K562 (cell line): ENCODE measurements around the gene ICAM1. TPM values are rescaled to one million over a fixed set of nuclear protein-coding genes. Genes with fewer than 3 reads are reported as not detected.

ENCODE experiments used
- BACH1 ChIP-seq: fragments of 200-800 bp; sonication (Bioruptor generic); IDR thresholded peaks from 2 replicates; pipeline ENCODE4 v1.6.1; 2016; ENCODE audit warnings: missing genetic modification characterization, missing compliant biosample characterization
- ELF1 ChIP-seq: fragments of 200-800 bp; sonication (Bioruptor generic); IDR thresholded peaks from 2 replicates; pipeline ENCODE4 v1.6.1; 2016; ENCODE audit warnings: missing genetic modification characterization, missing compliant biosample characterization
- FOXJ3 ChIP-seq: sonication (generic); formaldehyde crosslinking; IDR thresholded peaks from 2 replicates; pipeline ENCODE4 v1.4.0; 2020; ENCODE audit warnings: mild to moderate bottlenecking, missing genetic modification reagents
- HMG20A ChIP-seq: fragments of 450-650 bp; formaldehyde crosslinking; conservative IDR thresholded peaks from 2 replicates; pipeline ENCODE4 v1.4.0; 2020; ENCODE audit warnings: mild to moderate bottlenecking, mixed read lengths
- KLF13 ChIP-seq: fragments of 450-650 bp; IDR thresholded peaks from 2 replicates; pipeline ENCODE4 v1.6.1; 2016; ENCODE audit warnings: missing genetic modification characterization, low read depth, mild to moderate bottlenecking, missing compliant biosample characterization, moderate library complexity, borderline replicate concordance
- LCOR ChIP-seq: sonication (generic); formaldehyde crosslinking; IDR thresholded peaks from 2 replicates; pipeline ENCODE4 v1.8.0; 2022; ENCODE audit warnings: mild to moderate bottlenecking, missing genetic modification reagents
- NCOR1 ChIP-seq: fragments of 450-650 bp; IDR thresholded peaks from 2 replicates; pipeline ENCODE4 v1.6.1; 2016; ENCODE audit warnings: mild to moderate bottlenecking, moderate library complexity
- ZC3H4 ChIP-seq: sonication (generic); formaldehyde crosslinking; IDR thresholded peaks from 2 replicates; pipeline ENCODE4 v1.9.0; 2021; ENCODE audit warnings: missing genetic modification reagents, borderline replicate concordance
- ZNF12 ChIP-seq: sonication (generic); formaldehyde crosslinking; IDR thresholded peaks from 2 replicates; pipeline ENCODE4 v1.4.0; 2020; ENCODE audit warnings: mild to moderate bottlenecking, missing genetic modification reagents
- ZNF263 ChIP-seq: sonication (generic); formaldehyde crosslinking; IDR thresholded peaks from 2 replicates; pipeline ENCODE4 v1.8.0; 2022; ENCODE audit warnings: mild to moderate bottlenecking, missing genetic modification reagents, borderline replicate concordance
- ZNF668 ChIP-seq: fragments of 250-450 bp; sonication (Bioruptor Pico); IDR thresholded peaks from 2 replicates; pipeline ENCODE4 v1.8.0; 2022; ENCODE audit warnings: mild to moderate bottlenecking, inconsistent platforms
- polyA plus RNA-seq, 8 experiments: library from polyadenylated mRNA; depleted of rRNA in 4 of 8; stranded (reverse) in 5 of 8; unstranded in 3 of 8; fragments of >200 nt; fragmentation: Nextera tagmentation in 2 of 8; fragmentation: Illumina TruSeq in 1 of 8; extraction: Ambion mirVana in 2 of 8; extraction: Trizol in 1 of 8; gene quantifications; 2 replicates each; pipeline versions ENCODE4 v1.2.1 to v1.2.3, GENCODE V29; 2011 to 2014; ENCODE audit warnings: inconsistent platforms in 1 of 8, missing spikeins in 1 of 8
- total RNA-seq, 7 experiments: library from RNA; depleted of rRNA in 6 of 7; stranded (reverse); fragments of >200 nt in 6 of 7; fragmentation: Illumina TruSeq in 2 of 7; extraction: Trizol in 2 of 7; gene quantifications; 2 replicates each; pipeline versions ENCODE4 v1.2.1 to v1.2.3, GENCODE V29; 2011 to 2021; ENCODE audit warnings: low replicate concordance in 1 of 7
- TF ChIP-seq, protein P1 (sequence below): fragments of 450-650 bp; IDR thresholded peaks from 2 replicates; pipeline ENCODE4 v1.6.1; 2016; ENCODE audit warnings: borderline replicate concordance
- TF ChIP-seq, protein P2 (sequence below): IDR thresholded peaks from 2 replicates; pipeline ENCODE4 v1.6.1; 2011; ENCODE audit warnings: borderline replicate concordance, low read depth, mild to moderate bottlenecking, moderate library complexity, low read length; ENCODE audit not compliant: insufficient read depth, poor library complexity, severe bottlenecking
- TF ChIP-seq, protein P3 (sequence below): sonication (generic); formaldehyde crosslinking; IDR thresholded peaks from 2 replicates; pipeline ENCODE4 v1.5.0; 2020; ENCODE audit warnings: missing genetic modification reagents
- TF ChIP-seq, protein P4 (sequence below): fragments of 250-450 bp; sonication (Bioruptor Pico); IDR thresholded peaks from 2 replicates; pipeline ENCODE4 v1.6.1; 2021; ENCODE audit warnings: mild to moderate bottlenecking
- TF ChIP-seq, protein P5 (sequence below): fragments of 450-650 bp; IDR thresholded peaks from one replicate; pipeline ENCODE4 v1.6.1; 2018; ENCODE audit warnings: mild to moderate bottlenecking, moderate library complexity; ENCODE audit not compliant: partially characterized antibody
- TF ChIP-seq, protein P6 (sequence below): fragments of 450-650 bp; IDR thresholded peaks from 2 replicates; pipeline ENCODE4 v1.6.1; 2016; ENCODE audit warnings: missing biosample characterization, missing genetic modification characterization
- TF ChIP-seq, protein P7 (sequence below): sonication (generic); formaldehyde crosslinking; IDR thresholded peaks from 2 replicates; pipeline ENCODE4 v1.8.1; 2023; ENCODE audit warnings: mild to moderate bottlenecking, missing genetic modification reagents

Gene ICAM1
- total and polyA plus RNA-seq, 9 of the 15 experiments (the other 6 are each of a cell fraction or from before 2014, with no cell fraction given) = 2.3 to 24.4 (median 13.4) TPM

DNA sequence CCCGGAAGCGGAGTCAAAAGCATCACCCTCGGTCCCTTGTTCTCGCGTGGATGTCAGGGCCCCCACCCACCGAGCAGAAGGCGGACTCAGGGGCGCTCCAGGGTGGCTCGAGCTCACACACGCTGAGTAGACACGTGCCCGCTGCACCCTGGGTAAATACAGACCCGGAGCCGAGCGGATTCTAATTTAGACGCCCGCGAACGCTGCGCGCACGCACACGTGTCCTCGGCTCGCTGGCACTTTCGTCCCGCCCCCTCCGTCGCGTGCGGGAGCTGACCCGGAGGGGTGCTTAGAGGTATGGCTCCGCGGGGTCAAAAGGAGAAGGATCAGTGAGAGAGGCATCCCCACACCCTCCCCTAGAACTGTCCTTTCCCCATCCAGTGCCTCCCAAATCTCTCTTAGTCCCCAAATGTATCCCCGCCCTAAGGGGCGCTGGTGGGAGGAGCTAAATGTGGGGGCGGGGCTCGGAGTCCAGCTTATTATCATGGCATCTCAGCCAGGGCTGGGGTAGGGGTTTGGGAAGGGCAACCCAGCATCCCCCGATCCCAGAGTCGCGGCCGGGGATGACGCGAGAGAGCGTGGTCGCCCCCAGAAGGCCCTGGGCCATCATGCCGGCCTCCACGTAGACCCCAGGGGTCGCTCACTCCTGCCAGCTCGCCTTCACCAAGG lies 18.4 kb downstream of the ICAM1 start (continued):
- no peak for TF ChIP-seq HMG20A (CRISPR knock-in tag)
- TF ChIP-seq, protein P1, sequence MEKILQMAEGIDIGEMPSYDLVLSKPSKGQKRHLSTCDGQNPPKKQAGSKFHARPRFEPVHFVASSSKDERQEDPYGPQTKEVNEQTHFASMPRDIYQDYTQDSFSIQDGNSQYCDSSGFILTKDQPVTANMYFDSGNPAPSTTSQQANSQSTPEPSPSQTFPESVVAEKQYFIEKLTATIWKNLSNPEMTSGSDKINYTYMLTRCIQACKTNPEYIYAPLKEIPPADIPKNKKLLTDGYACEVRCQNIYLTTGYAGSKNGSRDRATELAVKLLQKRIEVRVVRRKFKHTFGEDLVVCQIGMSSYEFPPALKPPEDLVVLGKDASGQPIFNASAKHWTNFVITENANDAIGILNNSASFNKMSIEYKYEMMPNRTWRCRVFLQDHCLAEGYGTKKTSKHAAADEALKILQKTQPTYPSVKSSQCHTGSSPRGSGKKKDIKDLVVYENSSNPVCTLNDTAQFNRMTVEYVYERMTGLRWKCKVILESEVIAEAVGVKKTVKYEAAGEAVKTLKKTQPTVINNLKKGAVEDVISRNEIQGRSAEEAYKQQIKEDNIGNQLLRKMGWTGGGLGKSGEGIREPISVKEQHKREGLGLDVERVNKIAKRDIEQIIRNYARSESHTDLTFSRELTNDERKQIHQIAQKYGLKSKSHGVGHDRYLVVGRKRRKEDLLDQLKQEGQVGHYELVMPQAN = peak; percentile 90
- TF ChIP-seq, protein P2, sequence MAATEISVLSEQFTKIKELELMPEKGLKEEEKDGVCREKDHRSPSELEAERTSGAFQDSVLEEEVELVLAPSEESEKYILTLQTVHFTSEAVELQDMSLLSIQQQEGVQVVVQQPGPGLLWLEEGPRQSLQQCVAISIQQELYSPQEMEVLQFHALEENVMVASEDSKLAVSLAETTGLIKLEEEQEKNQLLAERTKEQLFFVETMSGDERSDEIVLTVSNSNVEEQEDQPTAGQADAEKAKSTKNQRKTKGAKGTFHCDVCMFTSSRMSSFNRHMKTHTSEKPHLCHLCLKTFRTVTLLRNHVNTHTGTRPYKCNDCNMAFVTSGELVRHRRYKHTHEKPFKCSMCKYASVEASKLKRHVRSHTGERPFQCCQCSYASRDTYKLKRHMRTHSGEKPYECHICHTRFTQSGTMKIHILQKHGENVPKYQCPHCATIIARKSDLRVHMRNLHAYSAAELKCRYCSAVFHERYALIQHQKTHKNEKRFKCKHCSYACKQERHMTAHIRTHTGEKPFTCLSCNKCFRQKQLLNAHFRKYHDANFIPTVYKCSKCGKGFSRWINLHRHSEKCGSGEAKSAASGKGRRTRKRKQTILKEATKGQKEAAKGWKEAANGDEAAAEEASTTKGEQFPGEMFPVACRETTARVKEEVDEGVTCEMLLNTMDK = peak; percentile 34
- TF ChIP-seq, protein P3, sequence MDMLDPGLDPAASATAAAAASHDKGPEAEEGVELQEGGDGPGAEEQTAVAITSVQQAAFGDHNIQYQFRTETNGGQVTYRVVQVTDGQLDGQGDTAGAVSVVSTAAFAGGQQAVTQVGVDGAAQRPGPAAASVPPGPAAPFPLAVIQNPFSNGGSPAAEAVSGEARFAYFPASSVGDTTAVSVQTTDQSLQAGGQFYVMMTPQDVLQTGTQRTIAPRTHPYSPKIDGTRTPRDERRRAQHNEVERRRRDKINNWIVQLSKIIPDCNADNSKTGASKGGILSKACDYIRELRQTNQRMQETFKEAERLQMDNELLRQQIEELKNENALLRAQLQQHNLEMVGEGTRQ = peak; percentile 79
- peak; percentile 26 for TF ChIP-seq NCOR1
- TF ChIP-seq, protein P4, sequence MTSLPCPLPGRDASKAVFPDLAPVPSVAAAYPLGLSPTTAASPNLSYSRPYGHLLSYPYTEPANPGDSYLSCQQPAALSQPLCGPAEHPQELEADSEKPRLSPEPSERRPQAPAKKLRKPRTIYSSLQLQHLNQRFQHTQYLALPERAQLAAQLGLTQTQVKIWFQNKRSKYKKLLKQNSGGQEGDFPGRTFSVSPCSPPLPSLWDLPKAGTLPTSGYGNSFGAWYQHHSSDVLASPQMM (CRISPR knock-in tag) = no peak
- TF ChIP-seq LCOR (CRISPR knock-in tag) = no peak; the same call in none of the 2 replicates
- TF ChIP-seq, protein P5, sequence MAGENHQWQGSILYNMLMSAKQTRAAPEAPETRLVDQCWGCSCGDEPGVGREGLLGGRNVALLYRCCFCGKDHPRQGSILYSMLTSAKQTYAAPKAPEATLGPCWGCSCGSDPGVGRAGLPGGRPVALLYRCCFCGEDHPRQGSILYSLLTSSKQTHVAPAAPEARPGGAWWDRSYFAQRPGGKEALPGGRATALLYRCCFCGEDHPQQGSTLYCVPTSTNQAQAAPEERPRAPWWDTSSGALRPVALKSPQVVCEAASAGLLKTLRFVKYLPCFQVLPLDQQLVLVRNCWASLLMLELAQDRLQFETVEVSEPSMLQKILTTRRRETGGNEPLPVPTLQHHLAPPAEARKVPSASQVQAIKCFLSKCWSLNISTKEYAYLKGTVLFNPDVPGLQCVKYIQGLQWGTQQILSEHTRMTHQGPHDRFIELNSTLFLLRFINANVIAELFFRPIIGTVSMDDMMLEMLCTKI = no peak
- no peak for TF ChIP-seq BACH1 (tag)
- TF ChIP-seq FOXJ3 = no peak
- TF ChIP-seq, protein P6, sequence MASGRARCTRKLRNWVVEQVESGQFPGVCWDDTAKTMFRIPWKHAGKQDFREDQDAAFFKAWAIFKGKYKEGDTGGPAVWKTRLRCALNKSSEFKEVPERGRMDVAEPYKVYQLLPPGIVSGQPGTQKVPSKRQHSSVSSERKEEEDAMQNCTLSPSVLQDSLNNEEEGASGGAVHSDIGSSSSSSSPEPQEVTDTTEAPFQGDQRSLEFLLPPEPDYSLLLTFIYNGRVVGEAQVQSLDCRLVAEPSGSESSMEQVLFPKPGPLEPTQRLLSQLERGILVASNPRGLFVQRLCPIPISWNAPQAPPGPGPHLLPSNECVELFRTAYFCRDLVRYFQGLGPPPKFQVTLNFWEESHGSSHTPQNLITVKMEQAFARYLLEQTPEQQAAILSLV (tag) = no peak
- peak; percentile 57 for TF ChIP-seq ZNF263 (CRISPR knock-in tag)
- TF ChIP-seq, protein P7, sequence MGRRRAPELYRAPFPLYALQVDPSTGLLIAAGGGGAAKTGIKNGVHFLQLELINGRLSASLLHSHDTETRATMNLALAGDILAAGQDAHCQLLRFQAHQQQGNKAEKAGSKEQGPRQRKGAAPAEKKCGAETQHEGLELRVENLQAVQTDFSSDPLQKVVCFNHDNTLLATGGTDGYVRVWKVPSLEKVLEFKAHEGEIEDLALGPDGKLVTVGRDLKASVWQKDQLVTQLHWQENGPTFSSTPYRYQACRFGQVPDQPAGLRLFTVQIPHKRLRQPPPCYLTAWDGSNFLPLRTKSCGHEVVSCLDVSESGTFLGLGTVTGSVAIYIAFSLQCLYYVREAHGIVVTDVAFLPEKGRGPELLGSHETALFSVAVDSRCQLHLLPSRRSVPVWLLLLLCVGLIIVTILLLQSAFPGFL (CRISPR knock-in tag) = no peak
- no peak for TF ChIP-seq ZNF668 (CRISPR knock-in tag)
- TF ChIP-seq ZC3H4 (CRISPR knock-in tag) = 0 out of 2 replicates have a peak, but pooled peaks have one; percentile 15
- peak; percentile 86 for TF ChIP-seq KLF13 (tag)
- TF ChIP-seq ELF1 (tag) = no peak; the same call in 1 of the 2 replicates
- peak; percentile 19; the same call in 1 of the 2 replicates for TF ChIP-seq ZNF12 (CRISPR knock-in tag)
